HG02642 (cell line): ENCODE results near the gene TMPRSS9.

ENCODE experiments used
- ATAC-seq: cut with Tn5 transposase; IDR thresholded peaks from one replicate; pipeline ENCODE4 v1.9.1; 2021; ENCODE audit warnings: mild to moderate bottlenecking; ENCODE audit not compliant: unreplicated experiment, poor library complexity

The TMPRSS9 gene

GRCh38 chr19:2359992-2360685 lies at the start of gene TMPRSS9:
TSS of gene TMPRSS9 (plus strand) at chr19:2360265. CDS start at chr19:2389786, 29,521 bp downstream.
- no peak for ATAC-seq

- ATAC-seq: no peak
Observed at GRCh38 chr19:2311093-2311492, 49.0 kb upstream of the TMPRSS9 start.

- no peak for ATAC-seq
Observed at GRCh38 chr19:2312820-2313501, 47.1 kb upstream of the TMPRSS9 start.

GRCh38 chr19:2315121-2315817 lies 44.8 kb upstream of the TMPRSS9 start:
- ATAC-seq: no peak

- ATAC-seq: no peak
Observed at GRCh38 chr19:2315818-2316353, 44.2 kb upstream of the TMPRSS9 start.

- ATAC-seq: no peak
Observed at GRCh38 chr19:2317300-2317699, 42.8 kb upstream of the TMPRSS9 start.

GRCh38 chr19:2317756-2318155 lies 42.3 kb upstream of the TMPRSS9 start:
- no peak for ATAC-seq

- ATAC-seq: no peak
Observed at GRCh38 chr19:2318923-2319322, 41.1 kb upstream of the TMPRSS9 start.

GRCh38 chr19:2319551-2319950 lies 40.5 kb upstream of the TMPRSS9 start:
- no peak for ATAC-seq

- ATAC-seq: no peak
Observed at GRCh38 chr19:2320049-2320448, 40.0 kb upstream of the TMPRSS9 start.

- no peak for ATAC-seq
Observed at GRCh38 chr19:2320939-2321338, 39.1 kb upstream of the TMPRSS9 start.

GRCh38 chr19:2321565-2322283 lies 38.3 kb upstream of the TMPRSS9 start:
- no peak for ATAC-seq

GRCh38 chr19:2323707-2324106 lies 36.4 kb upstream of the TMPRSS9 start:
- ATAC-seq: no peak

- no peak for ATAC-seq
Observed at GRCh38 chr19:2324220-2324948, 35.7 kb upstream of the TMPRSS9 start.

GRCh38 chr19:2325281-2326046 lies 34.6 kb upstream of the TMPRSS9 start:
- no peak for ATAC-seq

- no peak for ATAC-seq
Observed at GRCh38 chr19:2326699-2327360, 33.2 kb upstream of the TMPRSS9 start.

- no peak for ATAC-seq
Observed at GRCh38 chr19:2327773-2328400, 32.2 kb upstream of the TMPRSS9 start.
